Measurements from ENCODE around the gene BCL2L1. TPM values are rescaled to one million over a fixed set of nuclear protein-coding genes. Genes with fewer than 3 reads are reported as not detected.

The BCL2L1 gene
- total and polyA plus RNA-seq, 2 experiments from 2014 or later: 42.4 to 110 TPM

- peaks cover 5% of the 10 kb centered on the region; the same call in 1 of the 2 replicates for H3K36me3 ChIP-seq (ENCODE audit: insufficient read depth)
- H3F3A ChIP-seq (replicated peaks; ENCODE audit: low read depth): peaks cover 23% of the 10 kb centered on the region
- peaks cover 32% of the 10 kb centered on the region for H3K4me1 ChIP-seq (ENCODE audit: insufficient read depth)
- no peak for DNase-seq (ENCODE audit: low spot score)
- H3K27me3 ChIP-seq (ENCODE audit: insufficient read depth): no peaks in the 10 kb centered on the region
- no peaks in the 10 kb centered on the region for H3K9me2 ChIP-seq (ENCODE audit: insufficient read depth)
- Mint-ChIP-seq H3K4me1 (peaks cover 40% of the 10 kb centered on the region), H3K4me3 (no peak overlapping the region), H3K27me3 (ENCODE audit: insufficient read depth, low read depth, poor library complexity) (peaks cover 10% of the 10 kb centered on the region), H3K9me3 (no peaks in the 10 kb centered on the region; the same call in 1 of the 3 replicates), H3K27ac (no peak overlapping the region), H3K36me3 (ENCODE audit: low read depth) (peaks cover 21% of the 10 kb centered on the region)
- H3K4me2 ChIP-seq: peak overlapping the region; percentile 71
- H3K79me2 ChIP-seq (replicated peaks; ENCODE audit: insufficient read depth): peaks cover 89% of the 10 kb centered on the region
- H3K27ac ChIP-seq (ENCODE audit: low read depth): peak overlapping the region; percentile 68
- H4K20me1 ChIP-seq (replicated peaks; ENCODE audit: insufficient read depth): peaks cover 10% of the 10 kb centered on the region
- ATAC-seq: no peak
- TF ChIP-seq NANOG (IDR thresholded peaks at IDR 0.05; ENCODE audit: borderline replicate concordance) (no peak), CTCF (conservative IDR thresholded peaks at IDR 0.05; ENCODE audit: low read depth in 2 of 2) (peak in 1 of 2 experiments; percentile 11; a peak in 2 of 4 replicates)
- H3K4me3 ChIP-seq: no peak overlapping the region
- no peak overlapping the region for H2AFZ ChIP-seq
These were observed 29.3 kb downstream of the BCL2L1 start for GRCh38 chr20:31693402-31693801.

- H3K4me2 ChIP-seq: peak overlapping the region; percentile 59
- Mint-ChIP-seq H3K4me3 (no peak overlapping the region), H3K27me3 (ENCODE audit: insufficient read depth, low read depth, poor library complexity) (peaks cover 10% of the 10 kb centered on the region), H3K9me3 (no peaks in the 10 kb centered on the region; the same call in 1 of the 3 replicates), H3K27ac (0 out of 2 replicates have a peak overlapping the region, but pooled peaks have one; percentile 29), H3K4me1 (peaks cover 40% of the 10 kb centered on the region), H3K36me3 (ENCODE audit: low read depth) (peaks cover 23% of the 10 kb centered on the region)
- H3K9me2 ChIP-seq (ENCODE audit: insufficient read depth): peaks cover 3% of the 10 kb centered on the region; the same call in 1 of the 2 replicates
- ATAC-seq (no peak; the same call in 2 of the 3 replicates), DNase-seq (ENCODE audit: low spot score) (peak; percentile 62)
- peaks cover 23% of the 10 kb centered on the region for H3F3A ChIP-seq (replicated peaks; ENCODE audit: low read depth)
- no peak overlapping the region for H2AFZ ChIP-seq
- no peaks in the 10 kb centered on the region for H3K27me3 ChIP-seq (ENCODE audit: insufficient read depth)
- H3K27ac ChIP-seq (ENCODE audit: low read depth): peak overlapping the region; percentile 30; the same call in 1 of the 2 replicates
- H3K4me1 ChIP-seq (ENCODE audit: insufficient read depth): peaks cover 32% of the 10 kb centered on the region
- peaks cover 84% of the 10 kb centered on the region for H3K79me2 ChIP-seq (replicated peaks; ENCODE audit: insufficient read depth)
- peaks cover 8% of the 10 kb centered on the region for H4K20me1 ChIP-seq (replicated peaks; ENCODE audit: insufficient read depth)
- H3K4me3 ChIP-seq: no peak overlapping the region
- H3K36me3 ChIP-seq (ENCODE audit: insufficient read depth): peaks cover 5% of the 10 kb centered on the region; the same call in 1 of the 2 replicates
- TF ChIP-seq STAT1 (IDR thresholded peaks at IDR 0.05; ENCODE audit: unreplicated experiment) (no peak), ZNF331 (CRISPR knock-in tag; IDR thresholded peaks at IDR 0.05; ENCODE audit: low read depth) (no peak), NANOG (IDR thresholded peaks at IDR 0.05; ENCODE audit: borderline replicate concordance) (no peak), ETS1 (IDR thresholded peaks at IDR 0.05) (no peak), REST (IDR thresholded peaks at IDR 0.05; ENCODE audit: unreplicated experiment) (no peak), CREB1 (CRISPR knock-in tag; IDR thresholded peaks at IDR 0.05; ENCODE audit: low read depth) (no peak), CTCF (conservative IDR thresholded peaks at IDR 0.05; ENCODE audit: low read depth in 2 of 2) (no peak)
These were observed 30.9 kb downstream of the BCL2L1 start for GRCh38 chr20:31691646-31692275.

All from GM23338 (cell line).